NB4 (cell line): ENCODE results near the gene RSPO3.

Experiments used
- DNase-seq: peaks from one replicate; pipeline ENCODE4 v3.0.0; 2010; ENCODE audit warnings: low read depth
- H3K4me3 ChIP-seq: one replicate; pipeline ENCODE4 v1.5.1; 2011; ENCODE audit warnings: mild to moderate bottlenecking, low read depth, low read length, moderate library complexity
- CTCF ChIP-seq: IDR thresholded peaks from one replicate; pipeline ENCODE4 v1.5.1; 2012; ENCODE audit warnings: low read depth, low read length
- MYC ChIP-seq: IDR thresholded peaks from 2 replicates; pipeline ENCODE4 v1.6.1; 2011; ENCODE audit warnings: low read depth, low read length
- POLR2A ChIP-seq: IDR thresholded peaks from 2 replicates; pipeline ENCODE4 v1.6.1; 2011; ENCODE audit warnings: mild to moderate bottlenecking; ENCODE audit not compliant: insufficient read length; ENCODE audit errors: extremely low read depth
- TF ChIP-seq, protein P1 (sequence below): IDR thresholded peaks from 2 replicates; pipeline ENCODE4 v1.6.1; 2011; ENCODE audit warnings: low read depth, low read length

The RSPO3 gene

GRCh38 chr6:127118298-127119101, at the start of gene RSPO3:
Gene RSPO3 (plus strand): TSS chr6:127118671. CDS start chr6:127119193, 522 bp downstream.
- peak; percentile 47 for DNase-seq
- H3K4me3 ChIP-seq = no peak within 1 kb of the TSS
- TF ChIP-seq CTCF = no peak
- no peak for TF ChIP-seq POLR2A
- TF ChIP-seq MYC = no peak
- TF ChIP-seq, protein P1, sequence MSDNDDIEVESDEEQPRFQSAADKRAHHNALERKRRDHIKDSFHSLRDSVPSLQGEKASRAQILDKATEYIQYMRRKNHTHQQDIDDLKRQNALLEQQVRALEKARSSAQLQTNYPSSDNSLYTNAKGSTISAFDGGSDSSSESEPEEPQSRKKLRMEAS = no peak

GRCh38 chr6:127069659-127070279, 48.7 kb upstream of the RSPO3 start:
- DNase-seq = peak; percentile 36
- TF ChIP-seq MYC = no peak
- TF ChIP-seq CTCF = peak; percentile 34
- TF ChIP-seq, protein P1 = no peak
- no peak for TF ChIP-seq POLR2A

GRCh38 chr6:127073222-127073621, 45.2 kb upstream of the RSPO3 start:
- H3K4me3 ChIP-seq = no peak overlapping the region

More at GRCh38 chr6:127069659-127070279, 48.7 kb upstream of the RSPO3 start:
- H3K4me3 ChIP-seq = no peak overlapping the region

DNA sequence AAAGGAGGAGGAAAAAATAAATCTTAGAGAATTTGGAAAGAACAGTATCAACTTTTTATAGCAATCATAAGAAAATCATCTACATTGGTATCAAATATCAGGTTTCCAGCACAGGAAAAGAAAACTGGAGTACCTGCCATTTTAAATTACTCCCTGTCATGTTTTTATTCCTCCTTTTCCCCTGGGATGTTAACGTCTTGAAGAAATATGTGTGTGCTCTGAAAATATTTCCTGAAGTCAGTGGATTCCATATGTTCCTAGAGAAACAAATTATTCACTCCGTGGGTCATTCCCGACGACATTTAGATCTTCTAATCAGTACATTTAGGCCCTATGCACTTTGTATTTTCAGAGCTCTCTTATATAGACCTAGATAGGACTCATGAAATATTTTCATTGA, 42.0 kb upstream of the RSPO3 start:
- DNase-seq = no peak
- H3K4me3 ChIP-seq = no peak overlapping the region
- TF ChIP-seq CTCF (no peak), MYC (no peak), POLR2A (no peak)
- TF ChIP-seq, protein P1 = no peak

More at GRCh38 chr6:127073222-127073621, 45.2 kb upstream of the RSPO3 start:
- DNase-seq = no peak
- TF ChIP-seq MYC (no peak), CTCF (no peak), POLR2A (no peak)
- TF ChIP-seq, protein P1 = no peak

GRCh38 chr6:127077886-127078285, 40.6 kb upstream of the RSPO3 start:
- no peak for DNase-seq
- no peak overlapping the region for H3K4me3 ChIP-seq
- TF ChIP-seq, protein P1 = no peak
- no peak for TF ChIP-seq CTCF
- TF ChIP-seq MYC = no peak
- no peak for TF ChIP-seq POLR2A
